Stomach (tissue), 9 donors: ENCODE results near the gene PARVG. TPM values are rescaled to one million over a fixed set of nuclear protein-coding genes. Genes with fewer than 3 reads are reported as not detected.

Source experiments
- DNase-seq, 2 donors: peaks; one replicate each; pipeline versions ENCODE4 v3.0.0 to v3.0.0-alpha.2; 2013 to 2019
- H3K27ac ChIP-seq, 5 donors: fragments of 200-600 bp in 4 of 5; sonication (generic) in 4 of 5; one replicate each; pipeline ENCODE4 v1.5.1; 2013 to 2019; ENCODE audit warnings: mild to moderate bottlenecking in 1 of 5, moderate library complexity in 1 of 5
- H3K27me3 ChIP-seq, 3 donors: fragments of 200-600 bp; sonication (generic); one replicate each; pipeline ENCODE4 v1.5.1; 2017 to 2019; ENCODE audit warnings: mixed run types in 1 of 3
- H3K36me3 ChIP-seq, 4 donors: fragments of 200-600 bp; sonication (generic); 1 replicate in 3 of 4; 2 replicates in 1 of 4; pipeline ENCODE4 v1.5.1; 2016 to 2019
- H3K4me1 ChIP-seq, 4 donors: fragments of 200-600 bp; sonication (generic); one replicate each; pipeline ENCODE4 v1.5.1; 2016 to 2019
- H3K4me3 ChIP-seq, 4 donors: fragments of 200-600 bp; sonication (generic) in 3 of 4; one replicate each; pipeline ENCODE4 v1.5.1; 2016 to 2019; ENCODE audit warnings: mild to moderate bottlenecking in 1 of 4
- H3K9me3 ChIP-seq, 4 donors: fragments of 200-600 bp; sonication (generic); one replicate each; pipeline ENCODE4 v1.5.1; 2016 to 2019
- EP300 ChIP-seq: sonication (generic); formaldehyde crosslinking; IDR thresholded peaks from one replicate; pipeline ENCODE4 v1.6.1; 2017; ENCODE audit warnings: antibody characterized with exemption
- POLR2A ChIP-seq, 4 donors: fragments of 450-650 bp; IDR thresholded peaks; one replicate each; pipeline ENCODE4 v1.6.1; 2016; ENCODE audit warnings: antibody characterized with exemption in 4 of 4, control low read depth in 2 of 4, mild to moderate bottlenecking in 1 of 4, moderate library complexity in 1 of 4
- POLR2AphosphoS5 ChIP-seq, 3 donors: sonication (generic); formaldehyde crosslinking; IDR thresholded peaks; one replicate each; pipeline ENCODE4 v1.6.1; 2016; ENCODE audit warnings: antibody characterized with exemption in 3 of 3
- WGBS, 5 donors: extraction: QIAGEN DNeasy Blood & Tissue Kit in 3 of 5; methylation state at CpG; one replicate each; pipeline versions ENCODE4 v1.1.5 to v1.1.7; 2013 to 2018; 5-methylcytosine and 5-hydroxymethylcytosine counted together
- intact Hi-C: fragments of 100-400 bp; cut with DNase I; formaldehyde crosslinking; loops from one replicate; pipeline ENCODE4 v1.15.1; 2023; ENCODE audit warnings: low total_unique reads
- polyA plus RNA-seq, 3 donors: library from polyadenylated mRNA; stranded (reverse); fragments of 200-250 nt; gene quantifications; one replicate each; pipeline ENCODE4 v1.2.3, GENCODE V29; 2013
- total RNA-seq, 5 donors: library from RNA; depleted of rRNA; stranded (reverse); fragments of >200 nt; gene quantifications; one replicate each; pipeline versions ENCODE4 v1.1.0 to v1.2.3, GENCODE V29; 2014 to 2016
- TF ChIP-seq, protein P1 (sequence below), 7 experiments: fragments of 450-650 bp in 4 of 7; fragments of 200-600 bp in 3 of 7; sonication (generic) in 3 of 7; IDR thresholded peaks; one replicate each; pipeline ENCODE4 v1.5.1; 2016 to 2019; ENCODE audit warnings: antibody characterized with exemption in 7 of 7, control low read depth in 2 of 7, mild to moderate bottlenecking in 1 of 7
- donor health status: healthy with polysubstance abuse.
- donor health status: Bipolar disorder and iron deficiency.
- donor health status: healthy.

Gene PARVG
- total and polyA plus RNA-seq, 8 donors, result 5.7 to 78.2 (median 16.7) TPM

DNA sequence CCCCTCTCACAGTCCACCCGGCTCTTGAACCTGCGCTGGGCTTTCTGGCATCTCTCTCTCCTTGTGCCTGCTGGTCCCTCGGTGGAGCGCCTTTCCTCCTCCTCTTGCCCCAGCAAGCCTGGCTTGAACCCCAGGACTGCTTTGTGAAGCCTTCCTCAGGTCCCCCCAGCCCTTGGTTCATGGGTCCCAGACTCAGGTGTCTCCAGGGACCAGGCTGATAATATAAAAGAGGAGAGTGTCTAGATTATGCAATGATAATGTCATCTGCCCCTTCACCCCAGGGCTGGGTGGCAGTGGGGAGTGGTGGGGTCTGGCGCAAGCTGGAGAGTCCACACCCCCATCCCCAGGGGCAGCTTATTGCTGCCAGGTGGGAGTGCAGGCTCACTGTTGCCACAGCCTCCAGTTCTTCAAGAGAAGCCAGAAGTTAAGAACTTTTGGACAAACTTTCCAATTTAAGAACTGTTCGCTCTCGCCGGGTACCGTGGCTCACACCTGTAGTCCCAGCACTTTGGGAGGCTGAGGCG is 36.6 kb upstream of the PARVG start:
- 88 to 96% (median 93%) methylated on average over 9 to 10 of the region's 10 CpGs for WGBS, 5 donors
- Histone ChIP-seq H3K36me3 (peaks cover 0 to 18% (median 10%) of the 10 kb centered on the region in 4 donors), H3K4me1 (peaks cover 4 to 61% (median 20%) of the 10 kb centered on the region in 4 donors), H3K27me3 (no peaks in the 10 kb centered on the region), H3K9me3 (no peaks in the 10 kb centered on the region), H3K27ac (peak overlapping the region in 2 of 5 donors; percentile 44 to 79), H3K4me3 (no peak overlapping the region)
- DNase-seq, result no peak
- intact Hi-C loops, result no loop called here
- no peak for TF ChIP-seq EP300
- TF ChIP-seq POLR2AphosphoS5 (IDR thresholded peaks at IDR 0.05), result no peak
- TF ChIP-seq POLR2A (IDR thresholded peaks at IDR 0.05), result no peak
- TF ChIP-seq, protein P1, sequence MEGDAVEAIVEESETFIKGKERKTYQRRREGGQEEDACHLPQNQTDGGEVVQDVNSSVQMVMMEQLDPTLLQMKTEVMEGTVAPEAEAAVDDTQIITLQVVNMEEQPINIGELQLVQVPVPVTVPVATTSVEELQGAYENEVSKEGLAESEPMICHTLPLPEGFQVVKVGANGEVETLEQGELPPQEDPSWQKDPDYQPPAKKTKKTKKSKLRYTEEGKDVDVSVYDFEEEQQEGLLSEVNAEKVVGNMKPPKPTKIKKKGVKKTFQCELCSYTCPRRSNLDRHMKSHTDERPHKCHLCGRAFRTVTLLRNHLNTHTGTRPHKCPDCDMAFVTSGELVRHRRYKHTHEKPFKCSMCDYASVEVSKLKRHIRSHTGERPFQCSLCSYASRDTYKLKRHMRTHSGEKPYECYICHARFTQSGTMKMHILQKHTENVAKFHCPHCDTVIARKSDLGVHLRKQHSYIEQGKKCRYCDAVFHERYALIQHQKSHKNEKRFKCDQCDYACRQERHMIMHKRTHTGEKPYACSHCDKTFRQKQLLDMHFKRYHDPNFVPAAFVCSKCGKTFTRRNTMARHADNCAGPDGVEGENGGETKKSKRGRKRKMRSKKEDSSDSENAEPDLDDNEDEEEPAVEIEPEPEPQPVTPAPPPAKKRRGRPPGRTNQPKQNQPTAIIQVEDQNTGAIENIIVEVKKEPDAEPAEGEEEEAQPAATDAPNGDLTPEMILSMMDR (IDR thresholded peaks at IDR 0.05), result no peak

GRCh38 chr22:44145544-44145943 is 35.2 kb upstream of the PARVG start:
- Histone ChIP-seq H3K4me3 (no peak overlapping the region), H3K27ac (peak overlapping the region in 2 of 5 donors; percentile 57 to 79), H3K9me3 (no peaks in the 10 kb centered on the region), H3K27me3 (no peaks in the 10 kb centered on the region), H3K4me1 (peaks cover 4 to 58% (median 20%) of the 10 kb centered on the region in 4 donors), H3K36me3 (peaks cover 0 to 21% (median 11%) of the 10 kb centered on the region in 4 donors)
- no peak for DNase-seq
- 75 to 93% (median 85%) methylated on average over 8 of the region's 8 CpGs for WGBS, 5 donors
- no peak for TF ChIP-seq POLR2A (IDR thresholded peaks at IDR 0.05)
- peak in 1 of 3 donors; percentile 67 for TF ChIP-seq POLR2AphosphoS5 (IDR thresholded peaks at IDR 0.05)
- peak; percentile 25 for TF ChIP-seq EP300
- TF ChIP-seq, protein P1 (IDR thresholded peaks at IDR 0.05), result no peak
- intact Hi-C loops, result no loop called here

GRCh38 chr22:44146088-44146861 is 34.5 kb upstream of the PARVG start:
- H3K36me3 ChIP-seq, result peaks cover 0 to 19% (median 11%) of the 10 kb centered on the region in 4 donors
- no peak for TF ChIP-seq POLR2A (IDR thresholded peaks at IDR 0.05)
- TF ChIP-seq EP300, result no peak
- TF ChIP-seq POLR2AphosphoS5 (IDR thresholded peaks at IDR 0.05), result no peak
- TF ChIP-seq, protein P1 (IDR thresholded peaks at IDR 0.05), result no peak
- H3K27me3 ChIP-seq, result no peaks in the 10 kb centered on the region
- no peaks in the 10 kb centered on the region for H3K9me3 ChIP-seq
- no peak for DNase-seq
- peaks cover 4 to 56% (median 20%) of the 10 kb centered on the region in 4 donors for H3K4me1 ChIP-seq
- H3K4me3 ChIP-seq, result no peak overlapping the region
- intact Hi-C loops, result no loop called here
- 87 to 89% (median 89%) methylated on average over 32 to 33 of the region's 33 CpGs for WGBS, 5 donors
- H3K27ac ChIP-seq, result peak overlapping the region in 1 of 5 donors; percentile 79

GRCh38 chr22:44147008-44147645 is 33.6 kb upstream of the PARVG start:
- Histone ChIP-seq H3K9me3 (no peaks in the 10 kb centered on the region), H3K36me3 (peaks cover 0 to 26% (median 14%) of the 10 kb centered on the region in 4 donors), H3K27ac (peak overlapping the region in 1 of 5 donors; percentile 79), H3K27me3 (no peaks in the 10 kb centered on the region), H3K4me3 (no peak overlapping the region), H3K4me1 (peaks cover 4 to 56% (median 20%) of the 10 kb centered on the region in 4 donors)
- 70 to 82% (median 72%) methylated on average over 12 of the region's 12 CpGs for WGBS, 5 donors
- no peak for DNase-seq
- intact Hi-C loops, result no loop called here
- TF ChIP-seq POLR2AphosphoS5 (IDR thresholded peaks at IDR 0.05), result no peak
- TF ChIP-seq, protein P1 (IDR thresholded peaks at IDR 0.05), result no peak
- TF ChIP-seq EP300, result no peak
- TF ChIP-seq POLR2A (IDR thresholded peaks at IDR 0.05), result no peak
